Type B pancreatic cell (in vitro differentiated cells): ENCODE results near the gene CHST10. TPM values are rescaled to one million over a fixed set of nuclear protein-coding genes. Genes with fewer than 3 reads are reported as not detected.

Experiments used
- DNase-seq: peaks from one replicate; pipeline ENCODE4 v3.0.0; 2021; ENCODE audit warnings: mixed read lengths; ENCODE audit not compliant: unreplicated experiment; ENCODE audit errors: extremely low spot score
- H3K27ac Mint-ChIP-seq: 2 replicates; pipeline ENCODE4 v1.8.0; 2021; ENCODE audit warnings: mild to moderate bottlenecking, mixed read lengths
- H3K27me3 Mint-ChIP-seq: 2 replicates; pipeline ENCODE4 v1.8.0; 2021; ENCODE audit warnings: mixed read lengths
- H3K36me3 Mint-ChIP-seq: 2 replicates; pipeline ENCODE4 v1.8.0; 2021; ENCODE audit warnings: mixed read lengths
- H3K4me1 Mint-ChIP-seq: one replicate; pipeline ENCODE4 v1.8.0; 2021; ENCODE audit warnings: mixed read lengths; ENCODE audit not compliant: unreplicated experiment
- H3K4me3 Mint-ChIP-seq: 2 replicates; pipeline ENCODE4 v1.8.0; 2021; ENCODE audit warnings: mild to moderate bottlenecking, mixed read lengths
- H3K9me3 Mint-ChIP-seq: 2 replicates; pipeline ENCODE4 v1.8.0; 2021; ENCODE audit warnings: mixed read lengths
- CTCF ChIP-seq: fragments of 200-600 bp; sonication (generic); conservative IDR thresholded peaks from 2 replicates; pipeline ENCODE4 v1.5.0; 2021; ENCODE audit warnings: antibody characterized with exemption, mild to moderate bottlenecking
- total RNA-seq: library from RNA; stranded (reverse); gene quantifications from 2 replicates; pipeline ENCODE4 v1.2.1, GENCODE V29; 2021; ENCODE audit warnings: low replicate concordance

Gene CHST10
- total RNA-seq, 1 donor from 2014 or later: 26.9 TPM

DNA sequence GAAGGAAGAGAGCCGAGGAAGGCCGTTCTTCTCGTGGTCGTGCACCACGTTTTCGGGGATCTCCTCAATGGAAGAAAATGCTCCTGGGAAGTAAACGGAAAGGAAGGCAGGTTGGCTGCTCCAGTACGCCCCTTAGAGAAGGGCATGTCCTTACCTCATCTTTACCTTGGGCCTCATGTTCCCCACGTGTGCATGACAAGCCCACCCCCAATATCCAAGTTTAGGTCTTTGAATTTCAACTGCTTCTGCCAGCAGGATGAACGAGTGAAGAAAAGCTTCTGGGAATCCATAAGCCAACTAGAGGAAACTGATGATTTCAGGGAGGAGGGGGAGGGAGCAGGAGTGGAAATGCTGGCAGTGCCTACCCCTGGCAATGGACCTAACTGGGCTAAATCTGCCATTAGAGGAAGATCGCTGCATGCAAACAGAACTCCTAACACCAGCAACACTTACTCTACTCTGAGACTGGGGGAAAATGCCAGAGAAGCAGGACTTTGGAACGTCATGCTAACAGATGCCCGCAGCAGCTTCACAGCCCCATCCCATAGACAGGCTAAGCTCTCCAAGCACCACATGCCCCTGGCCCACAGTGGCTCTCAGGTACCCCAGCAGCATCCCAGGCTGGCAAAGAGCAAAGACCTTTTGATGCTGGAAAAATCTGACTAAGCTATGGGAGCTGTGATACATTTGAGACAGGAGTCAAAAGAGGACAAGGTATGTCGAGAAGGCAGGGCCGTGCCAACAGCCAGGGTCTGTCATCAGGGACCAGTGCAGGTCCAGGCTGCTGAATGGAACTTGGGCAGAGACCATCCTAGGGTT, 21.7 kb downstream of the CHST10 start:
- Mint-ChIP-seq H3K4me1 (peaks cover 4% of the 10 kb centered on the region), H3K4me3 (no peak overlapping the region), H3K9me3 (no peaks in the 10 kb centered on the region), H3K27ac (no peak overlapping the region), H3K27me3 (no peaks in the 10 kb centered on the region), H3K36me3 (peaks cover 7% of the 10 kb centered on the region)
- no peak for TF ChIP-seq CTCF
- DNase-seq: no peak

- no peaks in the 10 kb centered on the region for H3K27me3 Mint-ChIP-seq
- no peak for DNase-seq
- no peak overlapping the region for H3K4me3 Mint-ChIP-seq
- H3K36me3 Mint-ChIP-seq: peaks cover 3% of the 10 kb centered on the region
- H3K9me3 Mint-ChIP-seq: no peaks in the 10 kb centered on the region
- no peaks in the 10 kb centered on the region for H3K4me1 Mint-ChIP-seq
- no peak overlapping the region for H3K27ac Mint-ChIP-seq
- TF ChIP-seq CTCF: no peak
Measured at GRCh38 chr2:100394111-100394641, 23.3 kb downstream of the CHST10 start.

DNA sequence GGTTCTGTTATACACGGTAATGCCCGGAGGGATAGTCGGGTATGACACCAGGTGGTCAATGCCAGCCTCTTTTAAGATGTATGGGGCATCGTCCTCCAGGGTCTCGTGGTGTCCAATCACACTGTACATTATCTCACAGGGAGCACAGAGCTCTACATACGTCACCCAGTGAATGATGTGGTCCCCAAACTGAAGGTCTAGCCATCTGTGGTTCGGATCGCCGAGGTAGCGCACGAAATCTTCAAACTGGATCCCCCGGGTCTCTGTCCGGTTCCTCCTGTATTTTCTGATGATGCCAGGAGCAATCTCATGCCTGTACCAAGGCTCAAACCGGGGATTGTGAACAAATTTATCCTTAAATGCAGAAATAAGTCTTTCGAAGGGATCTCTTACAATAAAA, 24.1 kb downstream of the CHST10 start:
- no peak for TF ChIP-seq CTCF
- H3K36me3 Mint-ChIP-seq: peaks cover 11% of the 10 kb centered on the region
- H3K4me1 Mint-ChIP-seq: peaks cover 6% of the 10 kb centered on the region

GRCh38 chr2:100392715-100393114, 24.8 kb downstream of the CHST10 start:
- H3K9me3 Mint-ChIP-seq: no peaks in the 10 kb centered on the region
- H3K4me1 Mint-ChIP-seq: peaks cover 6% of the 10 kb centered on the region
- no peak for TF ChIP-seq CTCF
- H3K36me3 Mint-ChIP-seq: peaks cover 11% of the 10 kb centered on the region
- H3K27ac Mint-ChIP-seq: no peak overlapping the region
- no peaks in the 10 kb centered on the region for H3K27me3 Mint-ChIP-seq
- no peak for DNase-seq
- H3K4me3 Mint-ChIP-seq: no peak overlapping the region

More for the DNA sequence above, 24.1 kb downstream of the CHST10 start:
- no peaks in the 10 kb centered on the region for H3K27me3 Mint-ChIP-seq
- no peaks in the 10 kb centered on the region for H3K9me3 Mint-ChIP-seq
- no peak overlapping the region for H3K4me3 Mint-ChIP-seq
- DNase-seq: no peak
- H3K27ac Mint-ChIP-seq: no peak overlapping the region

DNA sequence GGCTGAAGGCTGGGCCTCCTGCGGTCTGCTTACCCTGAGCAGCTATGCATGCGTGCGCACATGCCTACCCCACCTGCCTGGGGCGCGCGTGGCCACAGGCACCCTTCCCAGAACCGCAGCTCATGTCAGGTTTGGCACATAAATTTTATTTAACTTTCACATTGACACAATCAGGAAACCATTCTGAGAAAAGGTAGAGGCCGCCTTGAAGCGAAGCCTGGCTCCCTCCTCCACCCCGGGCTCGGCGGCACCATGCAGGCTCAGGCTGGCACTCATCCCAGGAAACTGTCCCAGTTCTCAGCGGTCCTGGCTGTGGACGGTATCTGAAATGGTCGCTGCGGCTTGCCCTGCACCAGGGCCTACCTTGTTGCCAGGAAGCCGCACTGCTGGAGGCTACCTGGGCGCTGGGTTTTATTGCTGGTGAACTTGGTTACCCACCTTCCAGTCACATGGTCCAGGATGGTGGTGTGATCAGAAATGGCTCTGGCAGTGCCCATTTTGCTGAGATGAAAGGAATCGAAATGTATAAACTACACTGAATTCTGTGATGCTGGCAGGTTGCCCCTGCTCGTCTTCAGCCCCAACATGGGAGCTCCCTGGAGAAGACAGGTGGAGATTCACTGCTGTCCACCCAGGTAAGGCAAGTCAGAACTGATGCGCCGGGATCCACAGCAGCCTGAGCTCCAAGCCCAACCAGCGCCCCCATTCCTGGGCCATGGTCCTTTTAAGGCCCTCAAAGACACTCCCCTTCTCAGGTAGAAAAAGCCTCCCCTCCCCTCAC, 25.5 kb downstream of the CHST10 start:
- TF ChIP-seq CTCF: no peak
- H3K27ac Mint-ChIP-seq: no peak overlapping the region
- H3K4me3 Mint-ChIP-seq: no peak overlapping the region
- no peak for DNase-seq
- peaks cover 11% of the 10 kb centered on the region for H3K36me3 Mint-ChIP-seq
- no peaks in the 10 kb centered on the region for H3K27me3 Mint-ChIP-seq
- peaks cover 6% of the 10 kb centered on the region for H3K4me1 Mint-ChIP-seq
- H3K9me3 Mint-ChIP-seq: no peaks in the 10 kb centered on the region
